GM21576 (cell line): ENCODE measurements around the gene KCNK4.
A peak's percentile ranks its signal among the peaks of the same experiment; 100 is the strongest.

Experiments
- ATAC-seq: cut with Tn5 transposase; IDR thresholded peaks from one replicate; pipeline ENCODE4 v1.9.1; 2021; ENCODE audit warnings: mild to moderate bottlenecking, moderate library complexity; ENCODE audit not compliant: unreplicated experiment

Gene KCNK4

DNA sequence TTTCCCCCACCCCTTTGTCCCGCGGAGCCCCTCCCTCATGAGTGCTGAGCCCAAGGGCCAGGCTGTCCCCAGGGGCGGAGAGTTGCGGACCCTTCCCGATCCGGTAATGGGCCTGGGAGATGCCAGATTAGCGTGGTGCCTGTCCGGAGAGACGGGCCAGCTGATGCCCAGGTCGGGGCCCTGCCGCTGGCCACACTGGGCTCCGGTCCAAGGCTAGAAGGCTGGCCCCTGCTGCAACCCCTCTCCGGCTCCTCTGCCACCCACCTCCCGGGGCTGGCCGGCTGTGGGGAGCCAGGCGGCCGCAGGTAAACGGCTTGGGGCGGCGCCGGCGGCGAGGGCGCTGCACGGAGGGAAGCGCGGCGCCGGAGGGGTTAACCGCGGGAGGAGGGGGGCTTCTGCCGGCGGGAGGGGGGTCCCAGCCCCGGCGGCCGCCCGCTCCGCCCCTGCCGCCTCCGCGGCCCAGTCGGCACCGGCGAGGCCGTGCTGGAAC, at the start of gene KCNK4:
KCNK4 (plus strand) TSS at position 41 of the 490 bp plus-strand sequence. CDS start 1,717 bp downstream, outside the sequence.
- ATAC-seq: no peak

DNA sequence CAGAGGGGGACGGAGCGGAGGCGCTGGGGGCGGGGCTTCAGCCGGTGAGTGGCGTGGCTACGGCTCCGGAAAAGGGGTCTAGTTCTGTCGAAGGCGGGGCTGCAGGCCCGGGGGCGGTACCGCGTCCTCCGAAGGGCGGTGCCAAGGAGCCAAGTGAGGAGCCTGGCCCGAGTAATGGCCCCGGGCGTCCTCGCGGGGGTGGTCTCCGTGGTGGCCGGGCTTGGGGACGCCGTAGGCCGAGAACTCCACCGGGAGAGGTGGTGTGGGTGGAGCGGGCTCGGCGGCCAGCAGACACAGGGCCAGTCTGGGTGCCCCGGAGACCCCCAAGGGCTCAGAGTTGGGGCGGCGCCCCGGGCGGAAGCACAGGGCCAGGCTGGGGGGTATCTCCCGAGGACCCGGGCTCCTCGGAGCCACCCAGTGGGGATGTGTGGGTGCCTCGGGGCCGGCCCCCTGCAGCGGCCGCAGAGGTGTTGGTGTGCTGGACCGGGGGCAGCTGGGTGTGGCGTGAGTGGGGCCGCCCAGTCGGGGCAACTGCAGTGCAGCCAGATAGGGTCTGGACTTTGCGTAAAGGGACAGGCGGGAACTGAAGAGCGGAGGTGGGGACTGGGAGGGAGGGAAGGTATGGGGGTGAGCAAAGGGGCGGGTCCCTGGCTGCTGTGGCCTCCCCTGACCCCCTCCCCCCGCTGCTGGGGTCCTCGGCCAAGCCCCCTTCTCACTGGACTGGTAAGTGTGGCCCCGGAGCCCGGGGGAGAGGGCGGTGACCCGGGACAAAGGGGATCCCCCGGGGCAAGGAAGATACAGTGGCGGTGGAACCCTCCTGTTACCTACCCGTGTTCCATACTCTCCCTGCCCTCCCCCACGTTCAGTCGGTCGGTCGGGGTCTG, 49.4 kb upstream of the KCNK4 start:
- peak; percentile 4 for ATAC-seq

DNA sequence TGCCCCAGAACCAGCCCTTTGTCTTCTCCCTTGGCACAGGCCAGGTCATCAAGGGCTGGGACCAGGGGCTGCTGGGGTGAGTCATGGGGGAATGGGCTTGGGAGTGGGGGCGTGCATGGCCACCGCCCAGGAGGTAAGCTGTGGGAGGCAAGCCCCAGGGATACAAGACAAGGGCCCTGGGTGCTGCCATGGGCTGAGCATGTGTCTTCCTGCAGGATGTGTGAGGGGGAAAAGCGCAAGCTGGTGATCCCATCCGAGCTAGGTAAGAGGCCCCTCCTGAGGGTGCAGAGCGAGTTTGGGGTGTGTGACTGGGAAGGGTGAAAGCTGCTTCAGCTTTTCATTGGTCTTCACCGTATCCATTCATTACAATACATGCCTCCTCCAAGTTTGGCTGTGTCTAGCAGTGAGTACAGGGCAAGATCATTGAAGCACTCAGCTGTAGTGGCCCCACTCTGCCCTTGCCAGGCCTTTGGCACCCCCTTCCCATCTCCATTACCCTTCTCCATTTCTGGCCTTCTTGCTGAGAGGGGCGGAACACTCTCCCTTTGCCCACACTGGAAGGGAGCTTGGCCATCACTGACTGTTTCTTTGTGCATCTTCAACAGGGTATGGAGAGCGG, 47.8 kb upstream of the KCNK4 start:
- ATAC-seq: no peak

DNA sequence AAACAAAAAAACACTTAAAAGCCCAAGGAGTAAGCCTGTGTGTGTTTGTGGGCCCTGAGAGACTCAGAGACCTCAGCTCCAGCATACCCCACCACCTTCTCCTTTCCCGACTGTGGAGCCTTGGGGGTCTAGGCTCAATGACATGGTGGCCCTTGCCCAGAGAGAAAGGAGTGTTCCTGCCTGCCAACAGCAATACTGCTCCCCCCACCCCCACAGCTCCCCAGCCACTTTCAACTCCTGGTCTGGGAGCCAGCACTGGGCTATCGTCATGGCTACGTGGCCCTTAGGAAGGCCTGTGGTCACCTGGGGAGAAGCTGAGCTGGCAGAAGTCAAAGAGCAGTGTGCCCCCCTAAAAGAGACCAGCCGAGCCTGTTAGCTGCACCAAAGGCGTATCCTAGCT, 47.0 kb upstream of the KCNK4 start:
- no peak for ATAC-seq

DNA sequence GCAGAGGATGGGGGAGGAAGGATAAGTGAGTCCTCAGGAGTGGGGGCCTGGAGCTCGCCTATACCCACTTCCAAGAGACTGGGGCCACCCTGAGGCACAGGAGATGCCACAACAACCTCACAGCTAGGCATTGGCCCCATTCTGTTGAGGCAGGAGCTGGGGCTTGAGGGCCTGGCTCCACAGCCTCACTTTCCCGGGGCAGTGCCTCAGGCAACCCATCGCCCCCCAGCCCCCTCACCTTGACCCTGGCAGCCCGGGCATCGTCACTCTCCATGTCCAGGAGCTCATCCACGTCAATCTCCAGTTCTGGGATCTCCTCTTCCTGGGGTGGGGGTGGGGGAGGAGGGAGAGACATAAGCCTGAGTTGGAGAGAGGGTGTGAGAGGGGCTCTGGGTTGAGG, 46.1 kb upstream of the KCNK4 start:
- ATAC-seq: no peak

DNA sequence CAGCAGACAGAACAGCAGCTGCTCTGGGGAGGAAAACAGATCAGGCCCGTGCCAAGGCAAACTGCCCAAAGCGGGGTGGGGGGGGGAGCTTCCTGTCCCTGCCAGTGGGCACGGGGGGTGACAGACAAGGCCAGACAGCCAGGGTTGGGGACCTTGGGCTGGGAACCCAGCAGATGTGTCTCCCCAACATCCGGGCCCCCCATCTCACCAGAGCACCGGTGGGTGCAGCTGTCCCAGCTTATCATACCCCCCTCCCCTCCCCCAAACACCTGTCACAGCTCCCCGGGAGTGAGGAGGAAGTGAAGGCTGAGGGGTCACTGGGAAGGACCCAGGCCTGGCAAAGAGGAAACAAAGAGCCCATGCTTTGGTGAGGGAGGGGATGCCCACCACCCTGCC, 45.7 kb upstream of the KCNK4 start:
- ATAC-seq: no peak

DNA sequence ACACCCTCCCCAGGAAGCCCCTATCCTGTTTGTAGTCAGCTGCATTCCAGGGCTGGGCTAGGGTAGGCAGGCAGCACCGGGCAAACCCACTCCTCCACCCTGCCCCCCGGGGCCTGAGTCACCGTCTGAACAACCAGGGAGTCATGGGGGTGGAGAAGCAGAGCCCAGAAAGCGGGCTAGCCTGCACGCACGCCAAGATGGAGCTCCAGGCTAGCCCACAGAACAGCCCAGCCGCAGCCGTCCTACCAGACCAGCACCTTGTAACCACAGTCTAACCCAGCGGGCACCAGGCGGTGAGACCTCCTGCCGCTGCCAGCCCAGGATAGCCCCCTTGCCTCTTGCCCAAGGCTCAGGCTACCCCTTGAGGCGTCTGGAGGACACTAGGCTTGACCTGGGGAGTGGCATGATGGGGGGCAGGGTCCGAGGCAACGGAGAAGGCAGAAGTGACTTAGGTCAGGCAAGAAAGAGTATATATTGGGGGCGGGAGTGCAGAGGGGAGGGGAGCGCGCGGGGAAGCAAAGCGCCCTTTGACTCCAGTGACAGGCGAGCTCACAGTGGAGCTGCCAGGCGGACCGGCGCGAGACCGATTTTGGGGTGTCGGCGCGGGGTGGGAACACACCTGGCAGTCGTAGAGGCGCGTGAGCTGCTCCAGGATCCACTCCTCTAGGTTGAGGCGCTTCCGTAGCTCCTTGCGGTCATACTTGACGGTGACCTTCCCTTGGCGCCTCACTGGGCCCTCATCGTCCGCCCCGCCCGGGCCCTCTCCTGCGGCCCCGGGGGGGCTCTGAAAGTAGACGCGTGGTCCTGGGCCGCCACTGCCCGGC, 45.1 kb upstream of the KCNK4 start:
- ATAC-seq: no peak

DNA sequence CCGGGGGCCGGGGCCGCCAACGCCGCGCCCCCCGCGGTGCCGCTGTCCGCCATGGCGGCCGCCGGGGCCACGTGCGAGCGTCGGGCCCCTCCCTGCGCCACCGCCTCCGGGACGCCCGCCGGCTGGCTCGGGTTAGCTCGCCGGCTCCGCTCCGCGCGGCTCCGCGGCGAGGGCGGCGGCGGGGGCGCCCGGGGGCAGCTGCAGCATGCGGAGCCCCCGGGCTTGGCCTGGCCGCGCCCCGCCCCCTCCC, 44.6 kb upstream of the KCNK4 start:
- ATAC-seq: peak; percentile 9

DNA sequence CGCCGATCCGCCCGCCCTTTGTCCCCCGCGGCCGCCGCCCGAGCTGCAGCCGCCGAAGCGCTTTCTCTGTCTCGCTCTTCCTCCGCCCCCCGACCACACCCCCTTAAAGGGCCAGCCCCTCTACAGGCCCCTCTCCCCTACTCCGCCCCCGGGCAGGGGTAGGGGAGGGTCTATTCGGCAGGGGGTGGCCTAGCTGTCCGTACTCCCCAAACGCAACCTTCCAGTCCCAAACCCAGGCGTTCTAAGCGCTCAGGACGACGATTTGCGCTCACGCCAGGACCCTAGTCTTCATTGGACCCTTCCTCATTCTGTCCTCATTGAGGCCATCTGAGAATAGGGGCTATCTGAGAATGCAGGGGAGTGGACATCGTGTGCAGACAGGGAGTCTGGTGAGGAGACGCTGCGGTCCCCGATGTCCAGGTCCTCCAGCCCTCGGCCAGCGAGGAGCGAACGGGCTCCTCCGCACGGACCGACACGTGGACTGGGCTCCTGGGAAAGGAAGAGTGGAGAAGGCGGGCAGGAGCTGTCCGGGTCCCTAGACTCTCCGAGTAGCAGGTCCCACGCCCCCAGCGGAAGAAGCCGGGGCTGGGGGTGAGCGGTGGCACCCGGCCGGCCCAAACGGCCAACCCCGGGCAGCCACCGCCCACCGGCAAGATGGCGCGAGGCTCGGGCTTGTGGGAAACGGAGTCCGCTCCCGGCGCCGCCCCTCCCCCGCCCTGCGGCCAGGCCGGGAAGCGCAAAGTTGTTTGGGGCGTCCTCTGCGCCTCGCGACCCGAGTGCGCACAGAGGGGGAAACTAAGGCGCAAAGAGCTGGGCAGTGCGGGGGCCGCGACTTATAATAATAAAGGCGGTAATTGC, 44.0 kb upstream of the KCNK4 start, which contains the start of gene PPP1R14B:
PPP1R14B (minus strand) TSS at position 73 of the 858 bp plus-strand sequence. CDS start 270 bp downstream, outside the sequence.
- ATAC-seq: peak; percentile 35

DNA sequence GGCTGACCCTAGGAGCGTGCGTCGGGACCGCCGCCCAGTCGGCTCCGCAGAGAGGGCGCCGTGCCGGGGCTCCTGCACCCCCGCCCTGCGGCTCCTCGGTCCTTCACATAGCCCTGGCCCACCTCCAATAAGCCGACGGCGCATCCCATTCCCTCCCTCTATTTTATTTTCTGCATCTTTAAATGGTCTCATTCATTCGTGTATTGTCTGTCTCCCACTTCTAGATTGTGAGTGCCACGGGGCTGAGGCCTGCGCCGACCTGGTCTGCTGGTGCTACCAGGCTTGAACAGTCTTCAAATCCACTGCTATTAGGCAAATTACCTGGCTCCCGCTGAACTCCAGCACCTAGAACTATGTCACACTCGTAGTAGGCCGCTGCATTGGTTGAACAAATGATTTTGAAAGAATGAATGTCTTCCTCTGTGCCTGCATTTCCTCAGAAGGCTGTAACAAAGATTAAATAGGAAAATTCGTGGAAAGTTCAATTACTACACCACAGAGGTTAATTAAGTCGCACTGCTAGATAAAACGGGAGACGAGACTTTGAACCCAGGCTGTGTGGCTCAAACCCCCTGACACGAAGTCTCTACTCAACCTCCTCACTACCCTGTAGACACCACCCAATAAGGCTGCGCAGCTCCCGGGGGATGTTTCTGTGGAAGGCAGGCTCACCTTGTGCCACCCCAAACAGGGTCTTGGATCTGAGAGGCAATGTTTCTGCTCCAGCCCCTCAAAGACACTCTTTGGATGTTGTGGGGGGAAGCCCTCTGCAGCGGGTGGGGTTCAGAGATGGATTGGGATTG, 43.2 kb upstream of the KCNK4 start:
- ATAC-seq: no peak

DNA sequence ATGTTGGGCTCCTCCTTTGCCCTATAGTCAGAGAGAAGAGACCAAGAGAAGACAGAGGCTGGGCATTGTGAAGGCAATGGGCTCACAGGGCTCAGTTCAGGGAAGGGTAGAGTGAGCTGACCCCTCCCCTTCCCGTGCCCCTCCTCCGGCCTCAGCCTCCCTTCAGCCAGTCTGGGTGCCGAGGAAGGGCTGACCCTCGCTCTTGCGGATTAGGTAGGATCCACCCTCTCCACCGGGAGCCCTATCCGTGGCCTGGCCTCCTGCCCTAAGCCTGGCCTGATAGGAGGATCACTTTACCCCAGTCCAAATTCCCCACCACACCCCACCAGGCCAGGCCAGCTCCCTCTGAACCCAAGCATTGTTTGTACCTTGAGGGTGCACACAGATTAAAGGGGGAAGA, 42.5 kb upstream of the KCNK4 start:
- no peak for ATAC-seq

DNA sequence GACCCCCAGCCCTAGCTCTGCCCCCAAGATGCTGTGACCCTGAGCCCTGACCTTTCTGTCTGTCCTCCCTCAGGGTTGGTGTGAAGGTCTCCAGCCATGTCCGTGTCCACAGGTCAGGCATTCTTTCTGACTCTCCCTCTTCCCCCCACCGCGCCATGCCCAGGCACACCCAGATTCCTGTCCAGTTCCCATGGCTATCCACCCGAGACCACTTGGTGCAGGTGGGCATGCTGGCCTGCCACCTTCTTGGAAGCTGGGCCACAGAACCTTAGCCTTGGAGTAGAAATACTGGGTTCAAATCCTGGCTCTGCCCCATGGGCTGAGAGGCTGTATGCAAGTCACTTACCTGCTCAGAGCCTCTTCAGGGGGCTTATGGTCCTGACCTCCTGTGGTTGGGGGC, 42.1 kb upstream of the KCNK4 start:
- ATAC-seq: no peak

DNA sequence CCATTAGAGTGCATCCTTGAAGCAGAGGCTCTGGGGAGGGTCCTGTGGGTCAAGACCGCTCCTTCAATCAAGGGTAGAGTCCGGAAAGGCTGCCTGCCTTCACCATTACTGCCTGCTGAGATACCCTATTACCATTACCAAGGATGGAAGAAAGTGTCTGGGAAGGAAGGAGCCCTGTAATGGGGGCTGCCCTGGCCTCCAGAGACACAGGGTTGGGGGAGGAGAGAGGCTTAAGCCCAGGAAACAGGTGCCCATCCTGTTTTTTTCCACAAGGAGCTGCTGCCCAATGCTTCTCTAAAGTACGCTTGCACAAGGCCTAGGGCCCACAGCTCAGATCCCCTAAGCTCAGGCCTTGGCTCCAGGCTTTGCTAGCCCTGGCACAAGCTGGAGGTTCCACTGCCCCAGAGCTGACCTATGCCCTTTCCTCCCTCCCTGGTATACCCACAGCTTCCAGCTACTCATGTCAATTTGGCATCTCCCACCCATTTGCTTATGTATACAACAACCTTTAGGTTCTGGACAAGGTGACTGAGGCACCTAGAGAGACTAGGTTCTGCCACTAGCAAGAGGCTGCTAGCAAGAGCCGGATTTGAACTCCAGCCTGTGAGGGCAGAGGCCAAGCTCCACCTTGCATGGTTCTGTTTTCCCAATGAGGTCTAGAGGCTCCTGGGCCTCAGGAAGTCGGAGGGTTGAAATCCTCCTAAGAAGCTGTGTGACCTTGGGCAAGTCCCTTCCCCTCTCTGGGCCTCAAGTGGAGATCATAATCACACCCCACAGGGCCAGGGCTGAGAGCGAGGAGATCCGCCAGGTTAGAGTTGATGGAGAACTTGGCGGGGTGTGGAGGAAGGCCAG, 41.3 kb upstream of the KCNK4 start:
- no peak for ATAC-seq

DNA sequence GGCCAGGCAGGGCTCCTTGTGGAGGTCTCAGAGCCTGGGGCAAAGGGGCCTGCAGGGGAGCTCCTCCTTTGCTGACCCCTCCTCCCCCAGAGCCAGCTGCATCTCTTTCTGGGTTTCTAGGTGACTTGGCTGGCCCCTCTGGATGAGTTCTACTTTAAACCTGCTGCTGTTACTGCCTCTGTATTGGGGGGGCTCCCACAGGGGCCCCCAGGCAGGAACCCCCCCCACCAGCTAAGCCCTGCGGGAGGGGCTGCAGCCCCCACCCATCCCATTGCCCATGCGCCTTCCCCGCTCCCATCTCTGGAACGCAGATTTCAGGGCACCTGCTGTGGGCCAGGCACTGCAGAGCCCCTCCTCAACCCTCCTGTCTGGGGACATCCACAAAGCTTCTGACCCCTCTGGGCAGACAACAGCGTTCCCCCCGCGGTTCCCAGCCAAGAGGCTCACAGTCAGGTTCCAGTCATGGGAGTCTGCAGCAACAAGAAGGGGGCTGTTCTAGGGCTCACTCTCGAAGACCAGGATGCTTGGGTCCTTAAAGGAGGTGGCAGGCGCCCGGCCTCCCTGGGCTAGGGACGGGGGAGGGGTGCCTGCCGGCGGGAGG, 40.6 kb upstream of the KCNK4 start:
- ATAC-seq: no peak

DNA sequence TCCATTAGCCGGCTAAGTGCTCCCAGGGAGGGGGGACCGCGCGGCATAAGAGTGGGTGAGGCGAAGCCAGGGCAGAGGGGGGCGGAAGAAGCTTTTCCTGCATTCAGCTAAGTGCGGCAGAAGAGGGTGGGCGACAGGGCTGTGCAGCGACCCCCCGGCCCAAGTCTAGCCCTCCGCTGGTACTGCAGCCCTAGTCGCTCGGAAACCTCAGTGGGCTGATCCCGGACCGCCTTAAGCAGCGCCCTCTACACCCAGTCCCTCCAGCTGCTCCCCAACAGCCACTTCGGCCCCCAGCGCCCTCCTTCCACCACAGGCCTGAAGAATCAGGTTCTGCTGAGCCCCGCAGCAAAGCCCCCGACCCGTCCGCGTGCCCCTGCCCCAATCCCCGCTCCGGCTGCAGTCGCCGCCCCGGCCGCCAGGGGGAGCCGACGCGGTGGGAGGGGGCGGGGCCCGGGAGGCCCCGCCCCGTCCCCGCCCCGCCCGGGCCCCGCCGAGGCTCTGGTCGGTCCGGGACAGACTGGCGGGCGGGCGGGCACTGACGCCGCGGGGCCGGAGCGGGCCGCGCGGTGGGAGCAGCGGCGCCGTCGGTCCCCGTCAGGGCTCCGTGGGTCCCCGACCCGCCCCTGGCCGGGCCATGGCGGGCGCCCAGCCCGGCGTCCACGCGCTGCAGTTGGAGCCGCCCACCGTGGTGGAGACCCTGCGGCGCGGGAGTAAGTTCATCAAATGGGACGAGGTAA, 39.9 kb upstream of the KCNK4 start, which contains the start of gene PLCB3:
PLCB3 (plus strand) TSS at position 515 of the 737 bp plus-strand sequence; CDS start at position 635, 120 bp downstream.
- ATAC-seq: peak; percentile 41

DNA sequence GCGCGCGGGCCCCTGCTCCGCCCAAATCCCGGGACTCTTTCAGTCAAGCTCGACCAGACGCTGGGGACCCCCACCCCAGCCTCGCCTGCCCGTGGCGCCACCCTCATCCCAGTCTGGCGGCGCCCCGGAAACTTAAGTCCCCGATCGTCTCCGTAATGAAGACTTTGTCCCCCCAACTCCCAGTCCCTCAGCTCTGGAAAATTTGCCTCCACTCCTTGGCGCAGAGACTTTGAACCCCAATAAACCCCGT, 39.4 kb upstream of the KCNK4 start:
- ATAC-seq: no peak

DNA sequence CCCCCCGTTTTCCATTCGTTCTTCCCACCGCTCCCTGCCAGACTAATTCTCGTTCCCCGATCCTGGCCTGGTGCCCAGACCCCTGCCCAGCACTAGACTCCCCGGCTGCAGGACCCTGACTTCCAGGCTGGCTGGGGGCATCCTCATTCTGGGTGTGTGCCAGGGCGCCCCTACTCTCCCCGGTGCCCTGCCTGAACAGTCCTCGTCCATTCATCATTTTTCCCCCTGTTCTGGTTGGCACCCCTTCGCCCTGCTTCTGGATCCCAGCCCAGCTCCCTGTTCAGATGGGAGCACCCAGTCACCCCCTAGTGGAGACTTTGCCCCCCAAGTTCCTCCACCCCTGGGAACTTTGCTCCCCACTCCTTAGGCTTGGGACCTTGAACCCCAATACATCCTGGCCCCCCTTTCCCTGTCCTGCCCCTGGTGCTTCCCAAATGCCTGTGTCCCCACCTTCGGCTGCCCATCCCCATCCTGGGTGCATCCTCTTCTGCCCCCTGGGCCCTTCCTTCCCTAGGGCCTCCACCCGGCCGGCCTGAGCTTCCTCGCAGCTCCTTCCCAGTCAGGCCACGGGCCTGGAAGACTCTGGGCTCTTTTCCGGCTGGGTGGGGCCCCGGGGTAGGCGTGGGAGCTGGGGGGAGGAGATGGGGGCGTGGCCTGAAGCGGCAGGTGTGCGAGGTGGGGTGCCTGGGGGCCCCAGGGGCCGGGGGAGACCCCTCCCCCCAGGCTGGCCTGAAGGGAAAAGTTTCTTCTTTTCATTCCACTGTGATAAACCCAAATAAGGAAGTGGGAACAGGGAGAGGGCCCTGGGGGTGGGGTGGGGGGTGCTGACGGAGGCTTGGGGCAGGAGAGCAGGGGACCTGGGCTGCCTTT, 38.9 kb upstream of the KCNK4 start:
- no peak for ATAC-seq
